G401 (cell line): ENCODE results near the gene DEFB132. TPM values are rescaled to one million over a fixed set of nuclear protein-coding genes. Genes with fewer than 3 reads are reported as not detected.
"Not testable (repeated sequence)": the region's sequence is repeated elsewhere in the genome, so short reads cannot be mapped to it uniquely, and the experiment has no call there.

Experiments used
- DNase-seq: peaks from one replicate; pipeline ENCODE4 v3.0.0-alpha.2; 2015; ENCODE audit warnings: low spot score
- in situ Hi-C: cut with HindIII; loops from 2 replicates; pipeline ENCODE4 v1.10.0; 2016; ENCODE audit warnings: low sequenced_read_pairs, mixed read lengths
- total RNA-seq: library from RNA; depleted of rRNA; stranded (reverse); fragments of >200 nt; shearing (Covaris generic); gene quantifications from 2 replicates; pipeline ENCODE4 v1.2.3, GENCODE V29; 2014; rRNA removed

The DEFB132 gene, protein sequence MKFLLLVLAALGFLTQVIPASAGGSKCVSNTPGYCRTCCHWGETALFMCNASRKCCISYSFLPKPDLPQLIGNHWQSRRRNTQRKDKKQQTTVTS
- total RNA-seq: not detected in 2 replicates

DNA sequence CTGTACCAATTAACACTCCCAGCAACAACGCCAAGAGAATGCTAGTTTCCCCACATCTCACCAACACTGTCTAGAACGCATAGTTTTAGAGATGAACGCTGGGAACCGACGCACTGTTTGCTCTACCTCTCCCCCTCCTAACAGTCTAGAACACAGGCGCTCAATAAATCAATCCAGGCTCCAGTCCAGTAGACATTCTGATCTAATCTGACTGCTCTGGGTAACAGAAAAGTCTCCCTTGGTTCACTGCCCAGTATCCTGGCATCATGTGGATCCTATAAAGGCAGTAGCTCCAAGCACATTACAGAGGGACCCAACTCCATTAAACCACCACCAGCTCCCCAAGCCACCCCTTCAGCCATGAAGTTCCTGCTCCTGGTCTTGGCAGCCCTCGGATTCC, at the start of gene DEFB132:
Gene DEFB132, plus strand, starts transcription at position 306 of the 400 bp plus-strand sequence. Its CDS starts 55 bp downstream, at position 361.
- in situ Hi-C loops: no loop called here
- DNase-seq: no peak

DNA sequence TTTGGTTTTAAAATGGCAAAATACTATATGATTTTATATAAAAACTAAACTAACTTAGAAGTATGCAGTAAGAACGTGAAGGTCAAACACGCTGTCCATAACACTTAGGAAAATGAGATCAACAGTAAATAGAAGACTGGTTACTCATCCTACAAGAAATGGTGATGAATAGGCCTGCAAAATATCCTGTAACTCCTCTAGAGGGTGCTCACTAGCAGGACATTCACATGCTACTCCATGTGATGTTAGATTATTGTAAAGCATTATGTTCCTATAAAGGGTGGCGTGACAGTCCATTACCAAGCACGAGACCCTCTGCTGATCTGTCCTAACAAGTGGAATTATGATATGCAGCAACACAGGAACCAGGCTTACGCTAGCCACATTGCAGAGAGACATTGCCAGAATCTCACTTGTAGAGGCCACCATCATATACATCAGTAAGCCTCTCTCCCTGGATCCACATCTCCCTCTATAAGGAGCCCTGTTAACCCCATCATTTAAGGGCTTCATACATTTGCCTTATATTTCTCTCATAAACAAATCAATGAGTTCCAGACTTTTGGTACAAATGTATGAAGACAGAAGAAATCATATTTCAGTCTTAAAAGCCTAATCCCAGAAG, 48.5 kb upstream of the DEFB132 start:
- in situ Hi-C loops: no loop called here
- DNase-seq: peak; percentile 35

DNA sequence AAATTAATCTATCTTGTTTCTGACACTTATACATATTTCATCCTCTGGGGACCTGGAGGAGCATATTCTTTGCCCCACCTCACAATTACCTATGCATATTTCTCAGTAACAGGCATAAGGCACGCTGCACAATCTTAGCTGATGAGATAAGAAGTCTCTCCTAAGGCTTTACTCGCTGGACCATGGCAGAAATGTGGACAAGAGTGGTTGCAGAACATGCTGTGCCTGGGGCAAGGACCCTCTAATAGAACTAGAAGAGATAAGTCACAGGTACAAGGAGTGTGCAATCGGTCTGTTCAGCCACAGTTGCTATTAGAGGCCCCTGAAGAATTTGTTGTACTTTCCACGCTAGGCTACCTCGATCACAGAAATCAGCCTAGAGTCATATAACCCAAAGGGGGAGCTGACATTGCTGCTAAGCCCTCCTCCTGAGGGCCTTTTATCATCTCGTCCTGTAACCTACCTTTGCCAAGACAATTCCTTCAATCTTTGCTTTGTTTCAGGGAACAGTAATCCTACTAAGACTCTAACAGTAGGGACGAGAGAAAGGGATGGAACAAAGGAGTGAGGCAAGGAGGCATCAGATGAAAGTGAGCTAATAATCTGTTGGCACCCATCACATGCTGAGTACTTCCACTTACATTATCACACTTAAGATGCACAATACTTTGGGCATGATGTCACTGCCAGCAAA, 46.6 kb upstream of the DEFB132 start:
- DNase-seq: no peak
- in situ Hi-C loops: no loop called here

DNA sequence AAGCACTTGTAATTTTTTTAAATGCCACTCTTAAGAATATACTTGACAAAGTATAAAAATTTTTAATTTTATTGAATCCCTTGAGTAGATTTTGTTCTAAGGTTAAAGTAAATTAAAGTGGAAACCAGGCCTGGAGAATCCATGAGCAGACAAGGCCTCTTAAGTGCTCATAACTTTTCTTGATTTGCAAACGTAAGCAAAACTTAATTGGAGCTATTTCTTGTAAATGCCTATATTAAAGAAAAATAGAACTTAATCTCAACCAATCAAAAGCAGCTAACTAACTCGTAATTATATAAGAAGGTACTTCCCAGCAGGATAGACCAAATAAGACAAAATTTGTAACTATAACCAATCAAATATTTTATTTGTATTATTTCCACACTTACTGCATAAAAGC, 43.1 kb upstream of the DEFB132 start:
- in situ Hi-C loops: no loop called here
- no peak for DNase-seq

DNA sequence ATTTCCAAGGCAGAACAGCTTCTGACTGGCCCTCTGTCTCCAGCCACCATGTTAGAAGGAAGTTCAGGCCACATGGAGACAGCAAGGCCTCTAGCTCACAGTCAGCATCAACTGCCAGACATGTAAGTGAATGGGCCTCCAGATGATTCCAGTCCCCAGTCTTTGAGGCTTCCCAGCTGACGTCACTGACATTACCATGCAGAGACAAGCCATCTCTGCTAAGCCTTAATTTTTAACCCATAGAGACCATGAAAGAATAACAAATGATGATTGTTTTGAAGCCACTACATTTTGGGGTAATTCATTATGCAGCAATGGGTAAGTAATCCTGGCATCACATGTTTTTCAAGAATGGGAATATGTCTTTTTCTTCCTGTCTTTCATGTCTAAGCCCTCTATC, 41.7 kb upstream of the DEFB132 start:
- DNase-seq: no peak
- in situ Hi-C loops: no loop called here

DNA sequence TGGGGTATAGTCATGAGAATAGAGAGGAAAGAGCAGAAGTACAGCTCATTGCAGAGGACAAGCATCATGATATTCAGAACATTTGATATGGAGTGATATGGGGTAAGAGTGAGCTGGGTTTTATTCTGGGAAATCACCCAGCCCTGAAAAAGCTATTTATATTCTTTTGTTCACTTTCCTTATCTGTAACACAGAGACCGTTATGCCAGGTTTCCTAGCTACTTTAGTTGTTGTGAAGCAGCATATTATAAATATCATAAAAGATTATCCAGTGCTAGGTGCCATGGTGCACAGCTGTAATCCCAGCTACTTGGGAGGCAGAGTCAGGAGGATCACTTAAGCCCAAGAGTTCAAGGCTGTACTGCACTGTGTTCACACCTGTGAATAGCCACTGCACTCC, 40.3 kb upstream of the DEFB132 start:
- in situ Hi-C loops: no loop called here
- no peak for DNase-seq

DNA sequence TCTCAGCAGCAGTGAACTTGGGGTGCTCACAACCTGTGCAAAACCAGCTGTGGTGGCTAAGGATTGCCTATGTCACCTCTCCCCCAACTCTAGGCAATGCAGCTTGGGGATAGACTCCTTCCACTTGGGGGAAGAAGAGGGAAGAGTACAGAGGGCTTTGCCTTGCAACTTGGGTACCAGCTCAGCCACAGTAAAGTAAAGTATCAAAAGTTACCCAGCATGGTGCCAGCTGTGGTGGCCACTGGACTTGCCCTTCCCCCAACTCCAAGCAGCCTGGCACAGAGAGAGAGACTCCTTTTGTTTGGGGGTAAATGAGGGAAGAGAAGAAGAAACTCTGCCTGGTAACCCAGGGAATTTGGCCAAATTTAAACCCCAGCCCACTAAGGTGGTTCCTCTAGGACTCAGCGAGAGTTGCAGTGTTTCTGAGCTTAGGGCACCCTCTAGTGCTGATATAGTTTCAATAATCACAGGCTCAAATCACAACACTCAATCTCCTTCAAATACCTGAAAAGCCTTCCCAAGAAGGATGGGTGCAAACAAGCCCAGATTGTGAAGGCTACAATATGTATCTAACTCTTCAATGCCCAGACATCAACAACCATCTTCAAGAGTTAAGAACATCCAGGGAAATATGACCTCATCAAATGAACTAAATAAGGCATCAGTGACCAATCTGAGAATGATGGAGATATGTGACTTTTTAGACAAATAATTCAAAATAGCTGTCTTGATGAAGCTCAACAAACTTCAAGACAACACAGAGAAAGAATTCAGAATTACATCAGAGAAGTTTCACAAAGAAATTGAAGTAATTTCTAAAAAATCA, 38.0 kb upstream of the DEFB132 start:
- DNase-seq: peak; percentile 37
- in situ Hi-C loops: no loop called here

DNA sequence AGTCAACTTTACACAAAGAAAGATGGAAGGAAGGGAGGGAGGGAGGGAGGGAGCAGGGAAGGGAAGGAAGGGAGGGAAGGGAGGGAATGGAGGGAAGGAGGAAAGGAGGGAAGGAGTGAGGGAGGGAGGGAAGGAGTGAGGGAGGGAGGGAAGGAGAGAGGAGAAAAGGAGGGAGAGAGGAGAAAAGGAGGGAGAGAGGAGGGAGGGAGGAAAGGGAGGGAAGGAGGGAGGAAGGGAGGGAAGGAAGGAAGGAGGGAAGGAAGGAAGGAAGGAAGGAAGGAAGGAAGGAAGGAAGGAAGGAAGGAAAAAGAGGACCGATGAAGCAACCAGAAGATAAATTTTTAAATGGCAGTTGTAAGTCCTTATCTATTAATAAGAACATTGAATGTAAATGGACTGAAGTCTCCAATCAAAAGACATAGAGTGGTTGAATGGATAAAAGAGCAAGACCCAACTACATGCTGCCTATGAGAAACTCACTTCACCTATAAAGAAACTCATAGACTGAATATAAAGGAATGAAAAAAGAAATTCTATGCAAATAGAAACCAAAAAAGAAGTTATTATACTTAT, 36.2 kb upstream of the DEFB132 start:
- in situ Hi-C loops: no loop called here
- DNase-seq: no peak

DNA sequence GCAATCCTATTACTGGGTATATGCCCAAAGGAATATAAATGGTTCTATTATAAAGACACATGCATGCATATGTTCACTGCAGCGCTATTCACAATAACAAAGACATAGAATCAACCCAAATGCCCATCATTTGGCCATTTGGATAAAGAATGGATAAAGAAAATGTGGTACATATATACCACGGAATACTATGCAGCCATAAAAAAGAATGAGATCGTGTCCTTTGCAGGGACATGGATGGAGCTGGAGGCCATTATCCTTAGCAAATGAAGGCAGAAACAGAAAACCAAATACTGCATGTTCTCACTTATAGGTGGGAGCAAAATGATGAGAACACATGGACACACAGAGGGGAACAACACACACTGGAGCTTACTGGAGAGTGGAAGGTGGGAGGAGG, 31.6 kb upstream of the DEFB132 start:
- DNase-seq, in situ Hi-C loops: not testable (repeated sequence)

DNA sequence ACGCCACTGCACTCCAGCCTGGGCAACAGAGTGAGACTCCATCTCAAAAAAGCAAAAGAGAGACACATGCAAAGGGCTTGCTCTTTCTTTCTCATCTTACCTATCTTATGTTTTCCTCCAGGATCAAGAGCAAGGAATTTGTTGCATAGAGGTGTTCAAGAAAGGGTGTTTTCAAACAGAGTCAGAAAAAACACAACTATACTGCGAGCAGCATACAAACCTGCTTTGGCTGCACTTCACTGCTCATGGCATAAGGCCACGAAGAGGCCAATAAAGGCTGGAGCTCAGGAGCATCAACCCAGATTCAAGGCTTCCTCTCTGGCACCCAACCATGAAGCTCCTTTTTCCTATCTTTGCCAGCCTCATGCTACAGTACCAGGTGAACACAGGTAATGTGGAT, 30.6 kb upstream of the DEFB132 start, which contains the start of gene DEFB129:
Gene DEFB129, plus strand, starts transcription at position 301 of the 400 bp plus-strand sequence. Its CDS starts 31 bp downstream, at position 332.
- no peak for DNase-seq
- in situ Hi-C loops: no loop called here

DNA sequence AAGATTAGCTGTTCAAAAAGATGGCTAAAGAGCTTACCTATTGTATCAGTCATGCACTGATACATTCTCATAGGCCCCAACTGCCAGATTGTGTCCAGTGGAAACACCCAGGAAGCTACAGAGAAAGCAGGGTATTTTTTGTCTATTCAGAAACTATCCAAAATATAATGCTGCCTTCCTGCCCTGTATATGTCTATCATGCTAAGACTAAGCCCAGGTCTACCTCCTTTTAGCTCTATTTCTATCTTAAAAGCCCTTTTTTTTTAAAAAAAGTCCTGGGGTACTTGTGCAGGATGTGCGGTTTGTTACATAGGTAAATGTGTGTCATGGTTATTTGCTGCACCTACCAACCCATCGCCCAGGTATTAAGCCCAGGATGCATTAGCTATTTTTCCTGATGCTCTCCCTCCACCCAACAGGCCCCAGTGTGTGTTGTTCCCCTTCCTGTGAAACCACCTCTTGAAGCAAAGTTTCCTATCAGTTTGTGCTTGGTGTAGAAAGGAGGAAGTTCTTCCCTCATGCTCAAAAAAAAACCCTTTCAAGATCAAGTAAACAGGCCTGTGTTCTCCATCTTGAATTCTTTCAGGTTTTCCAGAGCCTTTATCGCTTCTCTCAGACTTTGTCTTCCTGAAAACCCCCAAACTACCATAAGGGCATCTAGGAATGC, 30.0 kb upstream of the DEFB132 start:
- no peak for DNase-seq
- in situ Hi-C loops: no loop called here

DNA sequence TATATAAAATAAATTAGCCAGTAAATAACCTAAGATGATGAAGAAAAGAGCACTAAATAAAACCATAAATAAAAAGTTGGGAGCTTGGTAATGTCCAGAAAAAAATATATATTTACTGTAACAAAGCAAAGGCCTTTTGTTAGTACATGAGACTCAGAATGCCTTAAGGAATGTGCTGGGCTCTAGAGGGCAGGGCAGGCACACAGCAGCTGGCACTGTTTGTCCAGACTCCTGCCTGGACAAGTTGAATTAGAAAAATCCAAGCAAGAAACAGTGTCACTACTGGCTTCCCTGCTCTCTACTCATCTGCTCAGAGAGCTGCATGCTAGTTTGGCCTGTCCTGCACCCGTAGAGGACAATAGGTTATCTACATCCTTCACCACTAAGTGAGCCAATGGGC, 21.6 kb upstream of the DEFB132 start:
- peak; percentile 24 for DNase-seq

DNA sequence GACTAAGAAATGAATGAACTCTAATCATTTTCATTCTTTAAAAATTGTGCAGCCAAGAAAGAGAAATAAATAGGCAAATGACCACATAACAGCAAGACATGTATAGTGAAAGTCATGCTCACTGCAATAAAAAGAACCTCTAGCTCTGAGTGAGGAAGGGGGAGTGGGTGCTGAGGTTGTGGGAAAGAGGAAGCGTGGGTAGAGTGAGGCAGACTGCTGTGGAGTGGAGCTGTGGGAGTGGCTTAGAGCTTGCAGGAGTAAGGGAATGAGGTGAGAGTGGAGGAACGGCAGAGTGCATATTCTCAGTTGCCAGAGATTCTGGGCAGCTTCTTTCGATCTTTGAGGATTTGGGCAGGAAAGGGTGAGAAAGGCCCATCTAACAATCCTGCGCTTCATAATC, 20.0 kb upstream of the DEFB132 start:
- in situ Hi-C loops: loop anchor here (5.0 kb wide), 1 partner anchor 95 kb away; no protein-coding TSS in a partner anchor

More for the DNA sequence above, 21.6 kb upstream of the DEFB132 start:
- in situ Hi-C loops: loop anchor here (5.0 kb wide), 1 partner anchor 96 kb away; no protein-coding TSS in a partner anchor

DNA sequence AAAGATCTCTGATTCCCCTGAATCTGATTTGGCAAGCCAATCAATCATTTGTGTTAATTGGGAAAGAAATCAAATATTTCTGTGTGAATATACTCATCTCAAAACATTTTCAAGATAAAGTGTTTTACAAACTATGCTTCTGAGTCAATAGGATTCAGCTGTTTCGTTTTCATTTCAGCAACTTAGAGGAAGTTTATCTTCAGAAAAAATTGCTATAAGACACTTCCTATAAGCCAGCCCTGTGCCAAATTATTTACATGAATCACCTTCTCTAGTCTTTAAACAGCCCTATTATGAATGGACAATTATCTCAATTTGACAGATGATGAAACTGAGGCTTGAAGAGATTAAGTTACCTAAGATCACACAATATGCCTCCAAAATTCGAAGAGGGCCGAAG, 19.6 kb upstream of the DEFB132 start:
- DNase-seq: no peak
- in situ Hi-C loops: loop anchor here (5.0 kb wide), 1 partner anchor 94 kb away; no protein-coding TSS in a partner anchor

More for the DNA sequence above, 20.0 kb upstream of the DEFB132 start:
- DNase-seq: no peak

DNA sequence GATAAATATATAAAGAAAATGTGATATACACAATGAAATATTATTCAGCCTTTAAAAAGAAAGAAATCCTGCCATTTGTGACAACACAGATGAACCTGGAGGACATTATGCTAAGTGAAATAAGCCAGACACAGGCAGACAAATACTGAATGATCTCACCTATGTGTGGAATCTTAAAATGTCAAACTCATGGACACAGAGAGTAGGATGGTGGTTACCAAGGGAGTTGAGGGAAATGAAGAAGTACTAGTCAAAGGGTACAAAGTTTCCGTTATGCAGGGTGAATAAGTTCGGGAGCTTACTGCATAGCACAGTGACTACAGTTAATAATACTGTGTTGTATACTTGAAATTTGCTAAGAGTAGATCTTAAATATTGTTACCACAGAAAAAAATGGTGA, 14.6 kb upstream of the DEFB132 start:
- no peak for DNase-seq
- in situ Hi-C loops: no loop called here

DNA sequence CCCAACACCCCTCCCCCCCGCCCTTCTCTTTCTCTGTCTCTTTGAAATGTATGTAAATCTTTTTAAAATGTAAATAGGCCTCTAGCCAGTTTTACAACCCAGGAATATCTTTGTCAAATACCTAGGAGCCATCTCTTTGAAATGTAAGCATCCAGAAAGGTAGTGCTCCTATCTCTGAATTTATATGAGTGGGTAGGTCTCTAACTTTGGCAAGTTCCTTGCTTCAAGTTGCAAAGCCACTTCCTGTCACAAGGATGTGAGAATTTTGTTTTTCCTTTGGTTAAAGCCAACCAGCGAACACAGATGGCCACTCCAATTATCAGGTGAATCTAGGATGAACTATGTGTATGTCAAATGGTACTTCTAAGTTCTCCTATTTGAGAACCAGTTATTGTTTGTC, 6.2 kb upstream of the DEFB132 start:
- no peak for DNase-seq
- in situ Hi-C loops: no loop called here

DNA sequence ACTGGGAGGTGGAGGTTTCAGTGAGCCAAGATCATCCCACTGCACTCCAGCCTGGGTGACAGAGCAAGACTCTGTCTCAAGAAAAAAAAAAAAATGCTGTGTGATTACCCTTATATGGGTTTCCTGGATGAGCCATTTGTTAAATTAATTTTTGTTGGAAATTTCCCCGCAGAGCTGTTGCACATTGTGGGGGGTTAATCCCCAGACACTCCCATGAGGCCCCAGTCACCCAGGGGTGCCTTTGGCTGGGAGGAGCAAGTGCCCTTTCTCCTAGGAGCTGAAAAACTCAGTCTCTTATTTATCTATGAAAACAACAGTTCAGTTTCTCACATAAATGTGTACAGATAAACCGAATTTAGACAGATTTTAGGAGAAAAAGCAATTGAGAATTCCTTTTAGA, 4.7 kb upstream of the DEFB132 start:
- no peak for DNase-seq
- in situ Hi-C loops: no loop called here

DNA sequence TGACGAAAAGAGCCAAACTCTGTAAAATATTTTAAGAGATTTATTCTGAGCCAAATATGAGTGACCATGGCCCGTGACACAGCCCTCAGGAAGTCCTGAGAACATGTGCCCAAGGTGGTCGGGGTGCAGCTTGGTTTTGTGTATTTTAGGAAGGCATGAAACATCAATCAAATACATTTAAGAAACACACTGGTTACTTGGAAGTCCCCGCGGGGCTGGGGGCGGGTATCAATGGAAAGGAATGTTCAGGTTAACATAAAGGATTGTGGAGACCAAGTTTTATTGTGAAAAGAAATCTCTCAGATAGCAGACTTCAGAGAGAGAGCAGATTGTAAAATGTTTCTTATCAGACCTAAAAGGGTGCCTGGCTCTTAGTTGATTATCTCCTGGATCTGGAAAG, 4.1 kb upstream of the DEFB132 start:
- in situ Hi-C loops, DNase-seq: not testable (repeated sequence)
